Testis (tissue), 5 donors: Measurements from ENCODE around the gene AFF4. TPM values are rescaled to one million over a fixed set of nuclear protein-coding genes. Genes with fewer than 3 reads are reported as not detected.
"Not testable (repeated sequence)": the region's sequence is repeated elsewhere in the genome, so short reads cannot be mapped to it uniquely, and the experiment has no call there.

ENCODE experiments used
- DNase-seq: peaks from one replicate; pipeline ENCODE4 v3.0.0-alpha.2; 2019
- H3K27ac ChIP-seq, 2 donors: fragments of 200-600 bp; sonication (generic); one replicate each; pipeline ENCODE4 v1.5.1; 2019
- H3K27me3 ChIP-seq: fragments of 200-600 bp; sonication (generic); one replicate; pipeline ENCODE4 v1.5.1; 2019
- H3K36me3 ChIP-seq: fragments of 200-600 bp; sonication (generic); one replicate; pipeline ENCODE4 v1.5.1; 2017; ENCODE audit warnings: low read depth; ENCODE audit errors: missing control alignments
- H3K4me1 ChIP-seq: fragments of 200-600 bp; sonication (generic); one replicate; pipeline ENCODE4 v1.5.1; 2019
- H3K4me3 ChIP-seq, 2 donors: fragments of 200-600 bp; sonication (generic); one replicate each; pipeline ENCODE4 v1.5.1; 2017 to 2019
- H3K9me3 ChIP-seq: fragments of 200-600 bp; sonication (generic); one replicate; pipeline ENCODE4 v1.5.1; 2017
- CTCF ChIP-seq, 3 experiments: fragments of 450-650 bp in 2 of 3; fragments of 200-600 bp in 1 of 3; sonication (generic) in 1 of 3; IDR thresholded peaks; one replicate each; pipeline ENCODE4 v1.5.1; 2016 to 2019; ENCODE audit warnings: antibody characterized with exemption in 3 of 3, mild to moderate bottlenecking in 2 of 3, moderate library complexity in 1 of 3
- POLR2A ChIP-seq: fragments of 450-650 bp; IDR thresholded peaks from one replicate; pipeline ENCODE4 v1.6.1; 2017; ENCODE audit warnings: antibody characterized with exemption, mild to moderate bottlenecking, moderate library complexity
- WGBS, 2 donors: methylation state at CpG; one replicate each; pipeline ENCODE4 v1.1.5; 2018; 5-methylcytosine and 5-hydroxymethylcytosine counted together
- intact Hi-C: fragments of 100-400 bp; cut with DNase I; formaldehyde crosslinking; loops from one replicate; pipeline ENCODE4 v1.15.1; 2023; ENCODE audit warnings: low total_unique reads
- long read RNA-seq, 2 donors: transcript quantifications; one replicate each; lab custom pipeline, GENCODE V29; 2026
- polyA plus RNA-seq: library from polyadenylated mRNA; stranded (reverse); fragments of 350-450 nt; fragmentation: Illumina TruSeq; extraction: RNeasy Lipid Tissue Mini Kit (QIAGEN cat#74804); gene quantifications from one replicate; pipeline ENCODE4 v1.2.3, GENCODE V29; 2014; ENCODE audit warnings: low read depth, low replicate concordance; ENCODE audit not compliant: insufficient read depth
- total RNA-seq, 2 donors: library from RNA; depleted of rRNA; stranded (reverse); fragments of >200 nt; gene quantifications; one replicate each; pipeline ENCODE4 v1.2.3, GENCODE V29; 2016

AFF4 gene
- 100 to 1,000 TPM; 112 TPM for total RNA-seq
- 57.2 TPM for polyA plus RNA-seq
- long read RNA-seq, donor 1, full-length matches to known transcripts = 2 of 11 reads
- long read RNA-seq, donor 1, partial matches to known transcripts = 9 of 11 reads
- long read RNA-seq, donor 1, other reads (novel, unspliced or antisense) = 0 of 11 reads
- long read RNA-seq, donor 2, partial matches to known transcripts = 11 of 12 reads
- long read RNA-seq, donor 2, other reads (novel, unspliced or antisense) = 0 of 12 reads

- H3K27me3 ChIP-seq = no peaks in the 10 kb centered on the region
- intact Hi-C loops = no loop called here
- TF ChIP-seq CTCF (IDR thresholded peaks at IDR 0.05) (no peak), POLR2A (peak; percentile 90)
- H3K4me3 ChIP-seq = peak within 1 kb of the TSS; percentile 89 to 95
- no peaks in the 10 kb centered on the region for H3K9me3 ChIP-seq
- peak within 1 kb of the TSS; percentile 99 to 100 for H3K27ac ChIP-seq
- peaks cover 12% of the 10 kb centered on the region for H3K4me1 ChIP-seq
- WGBS, 2 donors = 0% methylated on average over 2 to 64 of the region's 98 CpGs
- H3K36me3 ChIP-seq = no peaks in the 10 kb centered on the region
- DNase-seq = peak; percentile 96
These were observed at the start of gene AFF4 for GRCh38 chr5:132963171-132964104. Gene AFF4, minus strand, starts transcription at chr5:132963634. Its CDS starts 26,445 bp downstream, at chr5:132937189.

- H3K36me3 ChIP-seq, DNase-seq, H3K27ac ChIP-seq, intact Hi-C loops, H3K9me3 ChIP-seq, H3K4me3 ChIP-seq, H3K27me3 ChIP-seq, H3K4me1 ChIP-seq: not testable (repeated sequence)
- WGBS, 2 donors = 78 to 79% methylated on average over 6 of the region's 6 CpGs
These were observed 45.0 kb upstream of the AFF4 start for GRCh38 chr5:133008455-133008854.

GRCh38 chr5:133006653-133007052 lies 43.2 kb upstream of the AFF4 start:
- H3K27me3 ChIP-seq = no peaks in the 10 kb centered on the region
- no peaks in the 10 kb centered on the region for H3K9me3 ChIP-seq

GRCh38 chr5:132999246-132999645 lies 35.8 kb upstream of the AFF4 start:
- intact Hi-C loops = no loop called here
- no peaks in the 10 kb centered on the region for H3K36me3 ChIP-seq
- no peak overlapping the region for H3K4me3 ChIP-seq
- no peaks in the 10 kb centered on the region for H3K4me1 ChIP-seq
- TF ChIP-seq POLR2A = no peak
- no peak for TF ChIP-seq CTCF (IDR thresholded peaks at IDR 0.05)
- 67 to 78% methylated on average over 2 of the region's 2 CpGs for WGBS, 2 donors
- H3K27ac ChIP-seq = no peak overlapping the region
- H3K9me3 ChIP-seq = no peaks in the 10 kb centered on the region
- DNase-seq = no peak
- no peaks in the 10 kb centered on the region for H3K27me3 ChIP-seq

More at GRCh38 chr5:133006653-133007052, 43.2 kb upstream of the AFF4 start:
- intact Hi-C loops = no loop called here
- TF ChIP-seq POLR2A (no peak), CTCF (IDR thresholded peaks at IDR 0.05) (no peak)
- no peak overlapping the region for H3K27ac ChIP-seq
- H3K4me3 ChIP-seq = no peak overlapping the region
- no peaks in the 10 kb centered on the region for H3K36me3 ChIP-seq
- 73 to 77% methylated on average over 1 of the region's 1 CpG for WGBS, 2 donors
- DNase-seq = no peak
- no peaks in the 10 kb centered on the region for H3K4me1 ChIP-seq

GRCh38 chr5:132998556-132998955 lies 35.1 kb upstream of the AFF4 start:
- WGBS, 2 donors = 84% methylated on average over 2 of the region's 2 CpGs
- intact Hi-C loops = no loop called here
- H3K36me3 ChIP-seq = no peaks in the 10 kb centered on the region

More at GRCh38 chr5:132998556-132998955, 35.1 kb upstream of the AFF4 start:
- TF ChIP-seq POLR2A = no peak
- TF ChIP-seq CTCF (IDR thresholded peaks at IDR 0.05) = no peak
- no peaks in the 10 kb centered on the region for H3K27me3 ChIP-seq
- no peaks in the 10 kb centered on the region for H3K9me3 ChIP-seq
- no peak overlapping the region for H3K4me3 ChIP-seq
- H3K27ac ChIP-seq = no peak overlapping the region
- DNase-seq = no peak
- H3K4me1 ChIP-seq = no peaks in the 10 kb centered on the region
